GM18909 (cell line): ENCODE data around the gene FKBP5.
"Not testable (repeated sequence)": the region's sequence is repeated elsewhere in the genome, so short reads cannot be mapped to it uniquely, and the experiment has no call there.

Experiments
- ATAC-seq: cut with Tn5 transposase; IDR thresholded peaks from one replicate; pipeline ENCODE4 v1.9.1; 2021; ENCODE audit warnings: mild to moderate bottlenecking; ENCODE audit not compliant: unreplicated experiment, poor library complexity

FKBP5 gene

DNA sequence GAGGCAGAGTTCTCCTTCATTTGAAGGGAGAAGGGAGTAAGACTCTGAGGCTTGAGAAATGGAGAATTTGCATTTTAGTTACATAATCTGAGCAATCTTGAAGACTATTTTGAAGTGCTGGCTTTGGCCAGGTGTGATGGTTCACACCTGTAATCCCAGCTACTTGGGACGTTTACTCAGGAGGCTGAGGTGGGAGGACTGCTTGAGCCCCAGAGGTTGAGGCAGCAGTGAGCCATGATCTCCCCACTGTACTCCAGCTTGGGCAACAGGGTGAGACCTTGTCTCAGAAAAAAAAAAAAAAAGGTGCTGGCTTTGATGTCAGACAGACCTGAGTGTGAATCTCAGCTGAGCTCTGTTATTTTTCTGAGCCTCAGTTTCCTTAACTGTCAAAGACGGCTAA, 35.8 kb upstream of the FKBP5 start:
- no peak for ATAC-seq

DNA sequence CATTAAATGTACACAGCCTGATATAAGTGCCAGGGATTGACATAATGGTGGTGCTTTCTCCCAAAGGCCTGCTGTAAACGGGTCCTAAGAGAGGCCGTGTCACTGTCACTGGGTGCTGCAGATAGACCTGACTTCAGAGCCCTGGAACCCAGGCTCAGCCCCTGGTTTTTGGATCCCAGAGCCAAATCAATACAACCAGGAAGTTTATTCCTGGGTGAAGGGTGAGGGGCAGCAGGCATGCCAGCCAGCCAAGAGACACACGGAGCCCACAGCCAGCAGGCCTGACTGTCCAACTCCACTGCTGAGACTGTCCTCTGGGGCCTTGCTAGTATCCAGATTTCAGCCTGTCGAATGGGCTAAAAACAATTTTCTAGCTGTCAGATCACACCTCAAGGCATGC, 35.3 kb upstream of the FKBP5 start:
- no peak for ATAC-seq

DNA sequence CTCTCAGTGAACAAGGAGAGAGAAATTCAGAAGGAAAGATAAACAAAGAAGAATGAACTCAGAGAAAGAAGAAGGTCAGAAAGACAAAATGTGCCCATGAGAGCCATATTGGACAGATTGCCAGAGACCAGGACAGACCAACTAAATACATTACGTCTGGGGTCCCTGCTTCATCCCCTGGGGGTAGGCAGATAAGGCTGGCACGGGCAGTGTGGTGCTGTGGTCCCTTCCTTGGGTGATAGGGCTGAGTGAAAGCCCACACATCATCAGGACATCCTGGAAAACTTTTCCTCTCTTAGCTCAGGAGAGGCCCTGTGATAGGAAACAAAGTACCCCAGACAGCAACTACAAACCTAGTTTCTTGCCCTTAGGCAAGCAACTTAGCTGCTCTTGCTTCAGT, 34.9 kb upstream of the FKBP5 start:
- no peak for ATAC-seq

DNA sequence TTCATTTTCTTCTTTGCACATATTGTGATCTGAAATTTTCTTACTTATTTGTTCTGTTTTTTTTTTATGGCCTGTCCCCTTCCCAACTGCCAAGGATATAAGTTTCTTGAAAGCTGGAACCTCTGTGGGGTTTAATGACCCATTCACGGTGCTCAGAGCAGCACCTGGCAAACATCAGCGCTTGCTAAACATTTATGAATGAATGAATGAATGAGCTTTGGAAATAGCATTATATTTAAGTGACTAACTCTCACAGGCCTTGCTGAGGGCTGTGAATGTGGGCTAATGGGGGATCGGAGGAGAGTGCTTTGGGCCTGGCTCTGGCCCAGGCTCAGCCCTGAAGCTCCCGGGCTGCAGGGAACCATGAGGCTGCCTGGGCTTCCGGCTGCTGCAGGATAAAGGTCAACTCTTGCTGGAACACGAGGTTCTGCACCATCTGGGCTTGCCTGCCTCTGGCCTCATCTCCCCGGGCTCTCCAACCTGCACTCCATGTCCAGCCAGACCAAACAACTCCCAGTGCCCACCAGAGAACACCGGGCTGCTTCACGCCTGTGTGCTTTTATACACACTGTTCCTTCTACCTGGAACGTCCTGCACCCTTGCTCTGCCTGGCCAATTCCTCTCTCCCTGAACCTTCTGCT, 33.5 kb upstream of the FKBP5 start:
- no peak for ATAC-seq

DNA sequence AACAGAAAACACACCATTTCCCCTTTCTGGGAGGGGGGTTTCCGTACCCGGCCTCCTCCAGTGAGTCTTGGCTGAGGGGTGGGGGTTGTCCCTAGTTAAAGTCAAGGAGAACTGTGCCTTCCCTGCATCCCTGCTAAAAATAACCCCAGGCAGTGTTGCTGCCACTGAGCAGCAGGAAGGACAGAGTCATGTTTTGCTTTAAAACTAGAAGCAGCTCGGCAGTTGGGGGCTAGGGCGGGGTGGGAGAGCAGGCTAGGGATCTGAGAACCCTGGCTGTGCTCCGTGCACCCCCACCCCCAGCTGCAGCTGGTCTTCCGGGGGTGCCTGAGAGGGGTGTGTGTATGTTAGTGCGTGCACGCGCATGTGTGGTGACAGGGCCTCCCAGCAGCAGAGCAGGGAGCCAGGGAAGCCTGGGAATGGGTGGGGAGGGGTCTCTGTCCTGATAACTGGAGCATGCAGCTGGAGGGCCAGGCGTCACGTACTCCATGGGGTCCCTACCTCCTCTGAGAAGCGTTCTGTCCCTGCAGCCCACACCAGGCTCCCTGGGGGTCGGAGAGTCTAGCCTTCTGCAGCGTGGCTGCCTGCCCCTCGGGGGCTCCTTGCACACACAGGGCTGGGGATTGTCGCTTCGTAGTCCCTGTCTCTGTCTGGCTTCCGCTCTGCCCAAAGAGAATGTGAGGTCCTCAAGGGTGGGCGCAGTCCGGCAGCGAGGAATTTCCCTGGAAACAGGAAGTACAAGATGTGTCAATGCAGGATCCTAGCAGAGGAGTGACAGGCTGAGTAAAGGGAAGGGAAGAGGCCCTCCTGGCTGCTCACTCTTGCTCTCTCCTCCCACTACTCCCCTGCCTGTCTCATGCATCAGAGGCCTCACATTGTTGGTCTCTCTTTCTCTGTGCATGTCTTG, 31.4 kb upstream of the FKBP5 start:
- ATAC-seq: peak; percentile 67

DNA sequence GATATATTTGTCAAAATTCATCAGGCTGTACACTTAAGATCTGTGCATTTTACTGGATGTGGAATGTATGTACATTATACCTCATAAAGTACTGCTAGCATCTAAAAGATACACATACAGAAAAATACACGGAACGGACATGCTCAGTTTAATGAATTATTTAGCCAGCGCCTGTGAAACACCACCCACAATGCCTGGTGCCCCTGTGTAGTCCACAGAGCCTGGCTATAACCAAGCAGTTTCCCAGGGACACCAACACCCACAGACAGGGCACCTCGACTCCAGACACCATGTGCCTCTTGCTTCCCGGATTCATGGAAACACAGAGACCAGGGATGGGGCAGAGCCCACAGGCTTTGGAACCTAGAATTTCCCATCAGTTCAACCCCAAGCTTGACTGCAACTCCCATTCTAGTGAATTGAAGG, 30.7 kb upstream of the FKBP5 start:
- peak; percentile 36 for ATAC-seq

DNA sequence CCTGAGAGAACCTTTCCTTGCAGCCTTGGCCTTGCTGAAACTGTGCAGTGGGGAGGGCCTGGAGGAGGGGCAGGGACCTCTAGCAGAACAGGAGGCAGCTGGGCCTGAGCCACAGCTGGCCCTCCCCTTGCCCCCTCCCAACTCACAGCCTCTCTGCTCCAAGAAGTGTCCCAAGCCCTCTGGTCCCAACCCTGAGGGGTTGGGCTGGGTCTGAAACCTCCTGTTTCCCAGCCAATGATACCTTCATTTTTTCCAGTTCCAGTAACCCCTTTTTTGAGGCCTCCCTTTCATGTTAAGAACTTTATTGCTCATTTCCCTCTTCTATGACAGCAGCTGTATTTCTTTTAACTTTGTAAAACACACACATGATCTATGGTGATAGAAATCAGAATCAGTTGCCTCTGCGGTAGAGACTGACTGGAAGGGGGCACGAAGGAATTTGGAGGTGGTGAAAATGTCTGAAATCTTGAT, 30.2 kb upstream of the FKBP5 start:
- ATAC-seq: no peak

DNA sequence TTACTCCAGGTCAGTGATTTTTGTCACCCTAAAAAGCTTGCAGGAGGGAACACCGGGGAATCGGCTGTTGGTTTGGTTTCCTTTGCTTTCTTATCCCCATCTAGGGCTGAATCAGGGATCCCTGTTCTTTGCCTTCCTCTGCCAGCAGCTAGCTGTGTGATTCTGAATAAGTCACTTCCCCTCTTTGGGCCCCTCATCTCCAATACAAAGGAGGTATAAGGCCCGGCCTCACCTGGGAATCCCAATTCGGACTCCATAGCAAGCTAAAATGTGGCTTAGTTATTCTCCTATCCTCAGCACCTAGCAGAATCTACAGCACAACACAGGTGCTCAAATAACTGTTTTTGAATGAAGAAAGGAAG, 29.6 kb upstream of the FKBP5 start:
- no peak for ATAC-seq

DNA sequence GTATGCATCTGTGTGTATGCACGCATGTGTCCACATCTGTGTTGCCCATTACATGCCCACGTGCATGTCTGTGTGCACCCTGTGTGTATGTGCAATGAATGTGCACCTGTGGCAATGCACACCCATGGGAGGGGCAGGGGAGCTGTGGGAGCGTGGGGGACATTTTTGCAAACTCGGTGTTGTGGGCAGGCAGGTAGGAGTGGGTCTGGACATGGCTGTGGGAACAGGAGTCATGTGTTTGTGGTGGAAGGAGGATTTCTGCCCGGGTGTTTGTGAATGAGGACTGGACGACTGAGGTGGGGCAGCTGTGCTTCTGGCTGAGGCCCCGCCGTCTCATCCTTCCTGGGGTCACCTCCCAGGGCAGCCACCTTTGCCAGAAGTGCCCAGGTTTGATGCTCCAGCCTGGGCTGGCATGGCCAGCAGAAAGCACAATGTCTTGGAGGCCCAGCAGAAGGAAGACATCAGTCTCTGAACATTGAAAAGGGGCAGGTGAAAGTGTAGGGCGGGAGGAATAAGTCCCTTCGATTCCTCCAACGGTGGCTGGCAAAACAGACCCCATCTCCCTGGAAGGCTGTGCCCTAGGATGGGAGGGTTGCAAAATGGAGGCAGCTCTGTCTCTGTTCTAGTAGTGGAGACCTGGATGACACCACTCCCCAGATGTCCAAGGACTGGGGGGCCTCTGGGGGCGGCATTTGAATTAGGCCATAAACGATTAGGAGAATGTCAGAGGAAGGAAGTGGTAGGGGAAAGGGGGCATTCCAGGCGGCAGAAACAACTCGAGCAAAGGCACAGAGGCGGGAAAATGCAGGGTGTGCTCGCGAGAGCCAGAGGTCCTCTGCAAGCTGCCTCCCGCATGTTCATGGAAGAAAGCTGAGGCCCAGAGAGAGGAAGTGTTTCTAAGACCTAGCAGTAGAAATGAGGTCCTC, 29.0 kb upstream of the FKBP5 start:
- ATAC-seq: no peak

DNA sequence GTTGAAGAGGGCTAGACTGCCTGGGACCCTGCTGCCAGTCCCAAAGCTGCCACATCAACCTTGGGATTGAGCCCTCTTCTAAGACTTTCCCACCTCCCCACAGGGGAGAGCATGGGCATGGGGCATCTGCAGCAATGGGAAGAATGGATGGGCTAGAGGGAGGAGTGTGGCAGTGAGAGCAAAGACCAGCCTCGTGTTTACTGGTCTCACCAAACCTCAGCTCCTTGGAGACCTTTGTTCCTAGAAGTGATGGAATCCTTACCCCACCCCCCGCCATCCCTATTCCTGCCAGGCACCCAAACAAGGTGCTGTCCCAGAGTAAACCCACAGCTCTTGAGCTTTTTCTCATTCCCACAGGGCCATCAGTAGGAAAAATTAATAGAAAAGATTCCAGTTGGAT, 28.1 kb upstream of the FKBP5 start:
- ATAC-seq: no peak

DNA sequence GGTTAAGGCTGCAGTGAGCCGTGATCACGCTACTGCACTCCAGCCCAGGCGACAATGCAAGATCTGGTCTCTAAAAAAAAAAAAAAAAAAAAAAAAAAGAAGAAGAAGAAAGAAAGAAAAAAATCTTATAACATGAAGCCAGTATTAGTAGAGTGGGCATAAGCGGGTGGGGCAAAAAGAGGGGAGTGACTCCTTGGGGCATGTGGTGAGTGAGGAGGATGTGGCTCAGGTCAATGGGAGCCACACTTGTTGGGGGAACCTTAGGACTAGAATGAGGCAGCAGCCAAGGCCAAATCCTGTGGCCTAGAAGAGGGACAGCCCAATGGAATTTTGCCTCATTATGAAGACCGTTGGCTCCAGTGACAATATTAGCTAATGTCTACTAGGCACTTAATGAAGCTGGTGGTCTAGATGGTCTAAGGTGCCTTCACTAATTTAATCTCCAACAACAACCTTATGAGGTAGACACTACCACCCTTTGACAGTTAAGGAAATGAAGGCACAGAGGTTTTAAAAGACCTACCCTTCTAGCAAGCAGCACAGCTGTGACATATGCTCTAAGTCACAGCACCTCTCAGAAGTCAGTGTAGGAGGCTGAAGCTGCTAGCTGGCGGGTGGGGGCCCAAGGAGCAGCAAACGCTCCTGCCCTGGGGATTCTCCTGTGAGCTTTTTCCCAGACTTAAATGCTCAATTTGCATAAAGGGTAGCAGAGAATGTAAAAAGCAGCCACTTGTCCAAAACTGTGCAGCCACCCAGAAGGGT, 24.5 kb upstream of the FKBP5 start:
- no peak for ATAC-seq

DNA sequence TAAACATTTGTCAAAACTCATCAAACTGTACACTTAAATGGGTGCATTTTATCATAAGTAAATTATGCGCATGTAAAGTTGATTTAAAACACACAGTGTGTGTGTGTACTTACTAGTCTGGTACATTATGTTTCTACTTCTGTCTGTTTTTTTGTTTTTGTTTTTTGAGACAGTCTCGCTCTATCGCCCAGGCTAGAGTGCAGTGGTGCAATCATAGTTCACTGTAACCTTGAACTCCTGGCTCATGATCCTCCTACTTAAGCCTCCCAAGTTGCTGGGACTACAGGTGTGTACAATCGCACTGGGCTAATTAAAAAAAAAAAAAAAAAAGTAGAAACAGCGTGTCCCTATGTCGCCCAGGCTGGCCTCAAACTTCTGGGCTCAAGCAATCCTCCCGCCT, 23.0 kb upstream of the FKBP5 start:
- no peak for ATAC-seq

DNA sequence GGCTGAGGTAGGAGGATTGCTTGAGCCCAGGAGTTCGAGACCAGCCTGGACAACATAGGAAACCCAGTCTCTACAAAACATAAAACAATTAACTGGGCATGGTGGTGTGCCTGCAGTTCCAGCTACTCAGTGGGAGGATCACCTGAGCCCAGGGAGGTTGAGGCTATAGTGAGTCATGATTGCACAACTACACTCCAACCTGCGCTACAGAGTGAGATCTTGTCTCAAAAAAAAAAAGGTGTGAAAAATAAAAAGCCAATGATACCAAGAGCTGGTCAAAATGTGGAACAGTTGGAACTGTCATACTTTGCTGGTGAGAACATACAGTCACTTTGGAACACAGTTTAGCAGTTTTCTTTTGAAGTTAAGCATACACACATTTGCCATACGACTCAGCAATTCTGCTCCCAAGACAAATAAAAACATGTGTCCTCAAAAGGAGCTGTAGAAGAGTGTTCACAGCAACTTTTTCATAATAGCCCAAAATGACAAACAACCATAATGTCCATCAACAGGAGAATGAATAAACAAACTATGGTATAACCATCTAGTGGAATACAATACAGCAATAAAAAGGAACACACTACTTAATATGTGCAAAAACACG, 21.6 kb upstream of the FKBP5 start:
- ATAC-seq: no peak

DNA sequence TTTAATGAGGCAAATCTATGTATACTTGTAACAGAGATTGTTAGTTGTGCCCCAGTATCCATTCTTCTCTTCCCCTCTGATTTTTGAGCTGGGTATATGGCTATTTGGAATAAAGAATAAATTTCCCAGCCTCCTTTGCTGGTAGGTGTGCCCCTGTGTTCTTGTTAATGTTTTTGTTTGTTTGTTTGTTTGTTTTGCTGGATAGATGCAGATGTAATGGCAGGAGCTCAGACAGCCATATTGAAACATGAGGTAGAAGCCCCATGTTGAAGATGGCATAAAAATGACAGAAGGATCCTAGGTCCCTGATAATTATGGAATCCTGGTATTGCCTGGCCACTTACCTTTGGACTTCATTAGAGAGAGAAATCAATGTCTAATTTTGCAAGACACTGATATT, 19.9 kb upstream of the FKBP5 start:
- no peak for ATAC-seq

DNA sequence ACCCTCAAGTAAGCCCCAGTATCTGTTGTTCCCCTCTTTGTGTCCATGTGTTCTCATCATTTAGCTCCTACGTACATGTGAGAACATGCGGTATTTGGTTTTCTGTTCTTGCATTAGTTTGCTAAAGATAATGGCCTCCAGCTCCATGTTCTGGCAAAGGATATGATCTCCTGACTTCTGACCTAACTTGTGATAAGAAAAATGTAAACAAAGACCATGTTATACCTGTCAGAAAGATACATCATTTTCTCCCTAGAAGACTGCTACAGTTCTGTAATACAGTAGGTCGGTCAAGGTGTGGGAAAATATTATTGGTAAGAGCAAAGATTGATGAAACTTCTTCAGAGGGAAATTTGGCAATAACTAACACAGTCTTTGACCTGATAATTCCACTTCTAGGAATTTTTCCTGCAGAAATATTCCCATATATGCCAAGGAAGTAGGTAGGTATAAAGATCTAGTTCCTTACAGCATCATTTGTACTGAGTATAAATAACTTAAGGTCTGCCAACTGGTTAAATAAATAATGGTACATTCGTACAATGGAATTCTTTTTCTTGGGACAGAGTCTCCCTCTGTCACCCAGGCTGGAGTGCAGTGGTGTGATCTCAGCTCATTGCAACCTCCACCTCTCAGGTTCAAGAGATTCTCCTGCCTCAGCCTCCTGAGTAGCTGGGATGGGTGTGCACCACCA, 19.1 kb upstream of the FKBP5 start:
- ATAC-seq: no peak

DNA sequence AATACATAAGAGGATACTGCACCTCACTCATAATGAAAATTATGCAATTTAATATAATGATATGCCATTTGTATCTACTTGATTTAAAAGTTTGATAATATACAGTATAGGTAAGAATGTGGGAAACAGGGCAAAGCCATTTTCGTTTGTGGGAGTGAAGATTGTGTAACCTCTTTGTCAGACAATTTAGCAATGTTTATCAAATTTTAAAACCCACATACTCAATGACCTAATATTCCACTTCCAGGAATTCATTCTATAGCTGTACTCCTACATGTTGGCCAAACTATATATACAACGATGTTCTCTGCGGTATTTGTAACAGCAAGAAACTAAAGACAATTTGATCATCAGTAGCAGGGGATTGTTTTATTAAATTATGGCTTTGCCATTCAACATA, 17.8 kb upstream of the FKBP5 start:
- no peak for ATAC-seq

DNA sequence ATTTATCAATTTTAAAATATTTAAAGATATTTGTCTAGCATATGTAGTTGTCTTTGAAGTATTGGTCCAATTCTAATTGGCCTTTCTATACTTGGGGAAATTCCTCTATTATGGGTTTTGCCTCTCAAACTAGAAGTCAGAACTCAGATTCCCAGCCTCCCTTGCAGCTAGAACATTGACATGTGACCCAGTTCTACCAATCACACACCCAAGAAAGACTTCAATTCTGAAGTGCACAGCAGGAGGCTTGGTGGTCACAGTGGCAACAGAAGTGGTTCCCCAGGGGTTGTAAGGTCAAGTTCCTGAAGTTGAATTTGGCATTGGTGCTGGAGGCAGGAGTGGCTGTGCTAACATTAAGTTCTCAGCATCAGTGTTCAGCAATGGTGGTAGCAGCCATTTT, 14.8 kb upstream of the FKBP5 start:
- no peak for ATAC-seq

DNA sequence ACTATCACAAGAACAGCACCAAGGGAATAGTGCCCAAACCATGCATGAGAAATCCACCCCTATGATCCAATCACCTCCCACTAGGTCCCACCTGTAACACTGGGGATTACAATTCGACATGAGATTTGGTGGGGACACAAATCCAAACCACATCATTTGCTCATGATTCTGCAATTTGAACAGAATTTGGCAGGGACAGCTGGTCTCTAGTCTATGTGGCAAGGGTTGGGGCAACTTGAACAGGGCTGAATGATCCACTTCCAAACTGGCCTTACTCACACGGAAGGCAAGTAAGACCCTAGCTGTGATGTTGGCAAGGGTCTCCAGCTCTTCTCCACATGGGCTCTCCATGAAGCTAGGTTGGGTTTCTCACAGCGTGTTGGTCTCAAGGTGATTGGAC, 10.1 kb upstream of the FKBP5 start:
- ATAC-seq: no peak

DNA sequence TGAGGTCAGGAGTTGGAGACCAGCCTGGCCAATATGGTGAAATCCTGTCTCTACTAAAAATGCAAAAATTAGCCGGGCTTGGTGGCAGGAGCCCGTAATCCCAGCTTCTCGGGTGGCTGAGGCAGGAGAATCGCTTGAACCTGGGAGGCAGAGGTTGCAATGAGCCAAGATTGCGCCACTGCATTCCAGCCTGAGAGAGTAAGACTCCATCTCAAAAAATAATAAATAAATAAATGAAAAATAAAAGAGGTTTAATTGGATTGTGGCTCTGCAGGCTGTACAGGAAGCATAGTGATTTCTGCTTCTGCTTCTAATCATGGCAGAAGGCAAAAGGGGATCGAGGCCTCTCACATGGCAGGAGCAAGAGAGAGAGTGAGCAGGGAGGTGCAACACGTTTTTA, 9.7 kb upstream of the FKBP5 start:
- not testable (repeated sequence) for ATAC-seq
